ENCODE measurements around the gene ARF1. TPM values are rescaled to one million over a fixed set of nuclear protein-coding genes. Genes with fewer than 3 reads are reported as not detected.

ARF1 gene
- total RNA-seq, 2 experiments from 2014 or later, result 163 to 322 TPM

GRCh38 chr1:228083871-228084278 is 1.4 kb downstream of the ARF1 start:
- CTCF ChIA-PET (ENCODE audit: unreplicated experiment), result no interaction called here
- no peaks in the 10 kb centered on the region for H3K9me3 ChIP-seq (ENCODE audit: low read length)
- H3K4me1 ChIP-seq (ENCODE audit: insufficient read depth, low read length, poor library complexity, severe bottlenecking), result peaks cover 44% of the 10 kb centered on the region
- H3K27ac ChIP-seq (ENCODE audit: low read depth, low read length, poor library complexity, severe bottlenecking), result no peak overlapping the region
- peaks cover 89% of the 10 kb centered on the region for H3K79me2 ChIP-seq (ENCODE audit: insufficient read depth, low read depth, low read length)
- H3K9me2 ChIP-seq (ENCODE audit: insufficient read depth, low read length), result no peaks in the 10 kb centered on the region
- intact Hi-C loops (cut with micrococcal nuclease; ENCODE audit: unreplicated experiment), result loop anchor here (1.0 to 5.0 kb wide), 3 partner anchors 18 to 297 kb away; partner anchors contain the start of gene IBA57
- H4K20me1 ChIP-seq (ENCODE audit: insufficient read depth, low read length), result peaks cover 57% of the 10 kb centered on the region
- H2AFZ ChIP-seq (ENCODE audit: low read length), result no peak overlapping the region
- peaks cover 61% of the 10 kb centered on the region for H3K36me3 ChIP-seq (ENCODE audit: insufficient read depth, low read length)
- H3K4me3 ChIP-seq (ENCODE audit: low read depth, low read length, poor library complexity, severe bottlenecking), result peak overlapping the region; percentile 84
- TF ChIP-seq, protein P1, sequence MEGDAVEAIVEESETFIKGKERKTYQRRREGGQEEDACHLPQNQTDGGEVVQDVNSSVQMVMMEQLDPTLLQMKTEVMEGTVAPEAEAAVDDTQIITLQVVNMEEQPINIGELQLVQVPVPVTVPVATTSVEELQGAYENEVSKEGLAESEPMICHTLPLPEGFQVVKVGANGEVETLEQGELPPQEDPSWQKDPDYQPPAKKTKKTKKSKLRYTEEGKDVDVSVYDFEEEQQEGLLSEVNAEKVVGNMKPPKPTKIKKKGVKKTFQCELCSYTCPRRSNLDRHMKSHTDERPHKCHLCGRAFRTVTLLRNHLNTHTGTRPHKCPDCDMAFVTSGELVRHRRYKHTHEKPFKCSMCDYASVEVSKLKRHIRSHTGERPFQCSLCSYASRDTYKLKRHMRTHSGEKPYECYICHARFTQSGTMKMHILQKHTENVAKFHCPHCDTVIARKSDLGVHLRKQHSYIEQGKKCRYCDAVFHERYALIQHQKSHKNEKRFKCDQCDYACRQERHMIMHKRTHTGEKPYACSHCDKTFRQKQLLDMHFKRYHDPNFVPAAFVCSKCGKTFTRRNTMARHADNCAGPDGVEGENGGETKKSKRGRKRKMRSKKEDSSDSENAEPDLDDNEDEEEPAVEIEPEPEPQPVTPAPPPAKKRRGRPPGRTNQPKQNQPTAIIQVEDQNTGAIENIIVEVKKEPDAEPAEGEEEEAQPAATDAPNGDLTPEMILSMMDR (conservative IDR thresholded peaks at IDR 0.05; ENCODE audit: low read length), result 0 out of 2 replicates have a peak, but pooled peaks have one; percentile 12
- TF ChIP-seq EZH2phosphoT487 (IDR thresholded peaks at IDR 0.05; ENCODE audit: borderline replicate concordance, low read depth, low read length), result no peak
- POLR2A ChIA-PET, result interaction anchor here (0.7 to 1.1 kb wide), 2 partner anchors 22 to 82 kb away, joined by 3 to 9 read pairs; partner anchors contain the start of gene IBA57
- no TSS peak for BruUV-seq (replicated peaks)
- DNase-seq (ENCODE audit: low spot score), result no peak
- peak overlapping the region; percentile 100 for H3K4me2 ChIP-seq (ENCODE audit: low read length)

DNA sequence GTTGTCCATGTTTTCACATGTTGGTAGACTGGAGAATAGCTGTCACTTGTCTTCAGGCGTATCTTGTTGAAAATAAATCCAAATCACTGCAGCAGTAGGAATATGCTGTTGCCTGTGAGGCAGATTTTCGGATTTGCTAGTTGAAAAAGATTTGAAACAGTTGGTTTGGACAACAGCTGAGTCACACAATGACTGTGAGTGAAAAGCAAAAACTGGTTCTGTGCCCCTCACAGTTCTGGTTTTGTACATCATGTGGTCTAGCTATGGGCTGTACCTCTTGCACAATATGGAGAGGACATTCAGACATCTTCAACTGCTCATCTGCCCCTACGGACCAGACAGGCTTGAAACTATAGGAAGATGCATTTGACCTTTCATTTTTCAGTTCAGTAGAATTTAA is 1.8 kb downstream of the ARF1 start:
- ChIA-PET CTCF (ENCODE audit: unreplicated experiment) (no interaction called here), POLR2A (interaction anchor here (0.7 to 1.1 kb wide), 2 partner anchors 21 to 81 kb away, joined by 3 to 9 read pairs; partner anchors contain the start of gene IBA57)
- peaks cover 63% of the 10 kb centered on the region for H3K36me3 ChIP-seq (ENCODE audit: insufficient read depth, low read length)
- H3K4me1 ChIP-seq (ENCODE audit: insufficient read depth, low read length, poor library complexity, severe bottlenecking), result peaks cover 49% of the 10 kb centered on the region
- H4K20me1 ChIP-seq (ENCODE audit: insufficient read depth, low read length), result peaks cover 61% of the 10 kb centered on the region
- intact Hi-C loops (cut with micrococcal nuclease; ENCODE audit: unreplicated experiment), result loop anchor here (1.0 to 5.0 kb wide), 3 partner anchors 18 to 297 kb away; partner anchors contain the start of gene IBA57
- no peaks in the 10 kb centered on the region for H3K9me2 ChIP-seq (ENCODE audit: insufficient read depth, low read length)
- no peak overlapping the region for H2AFZ ChIP-seq (ENCODE audit: low read length)
- H3K4me3 ChIP-seq (ENCODE audit: low read depth, low read length, poor library complexity, severe bottlenecking), result peak overlapping the region; percentile 84
- no peak overlapping the region for H3K27ac ChIP-seq (ENCODE audit: low read depth, low read length, poor library complexity, severe bottlenecking)
- H3K9me3 ChIP-seq (ENCODE audit: low read length), result no peaks in the 10 kb centered on the region
- TSS peak; percentile 55 for BruUV-seq (replicated peaks)
- peak overlapping the region; percentile 100 for H3K4me2 ChIP-seq (ENCODE audit: low read length)
- no peak for DNase-seq (ENCODE audit: low spot score)
- peaks cover 94% of the 10 kb centered on the region for H3K79me2 ChIP-seq (ENCODE audit: insufficient read depth, low read depth, low read length)
- no peak for TF ChIP-seq EZH2phosphoT487 (IDR thresholded peaks at IDR 0.05; ENCODE audit: borderline replicate concordance, low read depth, low read length)
- TF ChIP-seq, protein P1 (conservative IDR thresholded peaks at IDR 0.05; ENCODE audit: low read length), result no peak

DNA sequence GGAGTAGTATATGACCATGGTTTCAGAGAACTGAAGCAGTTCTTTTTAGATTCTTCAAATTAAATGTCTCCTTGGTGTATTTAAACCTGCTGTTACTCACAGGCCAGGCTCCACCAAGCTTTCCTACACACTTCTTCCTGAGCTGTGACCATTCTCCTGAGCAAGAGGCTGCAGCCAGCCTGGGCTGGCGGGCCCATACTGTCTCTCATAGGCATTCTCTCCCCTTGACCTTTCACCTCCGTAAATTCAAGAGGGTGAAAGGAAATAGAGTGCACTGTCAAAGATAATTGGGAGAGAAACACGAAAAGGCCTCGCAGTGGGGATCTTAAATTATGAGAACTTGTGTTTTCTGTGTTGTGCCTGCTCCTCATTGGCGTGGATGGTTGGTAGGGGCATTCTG is 2.3 kb downstream of the ARF1 start:
- peak overlapping the region; percentile 84 for H3K4me3 ChIP-seq (ENCODE audit: low read depth, low read length, poor library complexity, severe bottlenecking)
- peaks cover 66% of the 10 kb centered on the region for H4K20me1 ChIP-seq (ENCODE audit: insufficient read depth, low read length)
- H3K27ac ChIP-seq (ENCODE audit: low read depth, low read length, poor library complexity, severe bottlenecking), result no peak overlapping the region
- TF ChIP-seq EZH2phosphoT487 (IDR thresholded peaks at IDR 0.05; ENCODE audit: borderline replicate concordance, low read depth, low read length), result no peak
- TF ChIP-seq, protein P1 (conservative IDR thresholded peaks at IDR 0.05; ENCODE audit: low read length), result no peak
- intact Hi-C loops (cut with micrococcal nuclease; ENCODE audit: unreplicated experiment), result loop anchor here (1.0 to 5.0 kb wide), 3 partner anchors 18 to 297 kb away; partner anchors contain the start of gene IBA57
- no peak for DNase-seq (ENCODE audit: low spot score)
- peak overlapping the region; percentile 100 for H3K4me2 ChIP-seq (ENCODE audit: low read length)
- CTCF ChIA-PET (ENCODE audit: unreplicated experiment), result no interaction called here
- BruUV-seq (replicated peaks), result no TSS peak
- no peaks in the 10 kb centered on the region for H3K9me3 ChIP-seq (ENCODE audit: low read length)
- no peaks in the 10 kb centered on the region for H3K9me2 ChIP-seq (ENCODE audit: insufficient read depth, low read length)
- peaks cover 54% of the 10 kb centered on the region for H3K4me1 ChIP-seq (ENCODE audit: insufficient read depth, low read length, poor library complexity, severe bottlenecking)
- peaks cover 63% of the 10 kb centered on the region for H3K36me3 ChIP-seq (ENCODE audit: insufficient read depth, low read length)
- H3K79me2 ChIP-seq (ENCODE audit: insufficient read depth, low read depth, low read length), result peaks cover 98% of the 10 kb centered on the region
- no peak overlapping the region for H2AFZ ChIP-seq (ENCODE audit: low read length)
- POLR2A ChIA-PET, result interaction anchor here (1.1 kb wide), 1 partner anchor 21 kb away, joined by 3 read pairs; no protein-coding TSS in a partner anchor

Measured in OCI-LY7 (cell line).